Gastroesophageal sphincter (tissue), 4 donors: ENCODE results near the gene TATDN3. TPM values are rescaled to one million over a fixed set of nuclear protein-coding genes. Genes with fewer than 3 reads are reported as not detected.
"Not testable (repeated sequence)": the region's sequence is repeated elsewhere in the genome, so short reads cannot be mapped to it uniquely, and the experiment has no call there.

Experiments
- ATAC-seq: fragments of 150-250 bp; one replicate; pipeline ENCODE4 v1.9.1; 2016; ENCODE audit warnings: mild to moderate bottlenecking, moderate library complexity
- H3K27ac ChIP-seq, 4 donors: fragments of 200-600 bp; sonication (generic) in 3 of 4; 1 replicate in 3 of 4; 2 replicates in 1 of 4; pipeline ENCODE4 v1.5.1; 2016 to 2019
- H3K27me3 ChIP-seq: fragments of 200-600 bp; sonication (generic); one replicate; pipeline ENCODE4 v1.5.1; 2019
- H3K36me3 ChIP-seq, 2 donors: fragments of 200-600 bp; sonication (generic); one replicate each; pipeline ENCODE4 v1.5.1; 2019; ENCODE audit warnings: control low read depth in 1 of 2
- H3K4me1 ChIP-seq, 3 donors: fragments of 200-600 bp; sonication (generic); 1 replicate in 2 of 3; 2 replicates in 1 of 3; pipeline ENCODE4 v1.5.1; 2016 to 2019; ENCODE audit warnings: control low read depth in 2 of 3
- H3K4me3 ChIP-seq, 2 donors: fragments of 200-600 bp; sonication (generic); one replicate each; pipeline ENCODE4 v1.5.1; 2019; ENCODE audit warnings: mild to moderate bottlenecking in 1 of 2, moderate library complexity in 1 of 2
- H3K9me3 ChIP-seq, 3 donors: fragments of 200-600 bp; sonication (generic); one replicate each; pipeline ENCODE4 v1.5.1; 2017 to 2019; ENCODE audit warnings: control low read depth in 2 of 3
- EP300 ChIP-seq: sonication (generic); formaldehyde crosslinking; IDR thresholded peaks from one replicate; pipeline ENCODE4 v1.6.1; 2017; ENCODE audit warnings: antibody characterized with exemption, mild to moderate bottlenecking
- POLR2A ChIP-seq, 2 donors: fragments of 450-650 bp; IDR thresholded peaks; one replicate each; pipeline ENCODE4 v1.6.1; 2017; ENCODE audit warnings: antibody characterized with exemption in 2 of 2, mild to moderate bottlenecking in 2 of 2, moderate library complexity in 1 of 2
- POLR2AphosphoS5 ChIP-seq: sonication (generic); formaldehyde crosslinking; IDR thresholded peaks from one replicate; pipeline ENCODE4 v1.6.1; 2017; ENCODE audit warnings: antibody characterized with exemption
- WGBS, 2 donors: methylation state at CpG; one replicate each; pipeline ENCODE4 v1.1.5; 2018; ENCODE audit warnings: low coverage in 1 of 2; 5-methylcytosine and 5-hydroxymethylcytosine counted together
- total RNA-seq, 4 donors: library from RNA; depleted of rRNA; stranded (reverse); fragments of >200 nt; gene quantifications; one replicate each; pipeline ENCODE4 v1.1.0, GENCODE V29; 2016
- TF ChIP-seq, protein P1 (sequence below), 4 experiments: fragments of 200-600 bp in 2 of 4; fragments of 450-650 bp in 2 of 4; sonication (generic) in 1 of 4; IDR thresholded peaks; one replicate each; pipeline ENCODE4 v1.5.1; 2017 to 2019; ENCODE audit warnings: antibody characterized with exemption in 4 of 4, mild to moderate bottlenecking in 2 of 4, moderate library complexity in 2 of 4

TATDN3 gene
- total RNA-seq, 4 donors from 2014 or later = 7.9 to 23.0 (median 9.9) TPM

DNA sequence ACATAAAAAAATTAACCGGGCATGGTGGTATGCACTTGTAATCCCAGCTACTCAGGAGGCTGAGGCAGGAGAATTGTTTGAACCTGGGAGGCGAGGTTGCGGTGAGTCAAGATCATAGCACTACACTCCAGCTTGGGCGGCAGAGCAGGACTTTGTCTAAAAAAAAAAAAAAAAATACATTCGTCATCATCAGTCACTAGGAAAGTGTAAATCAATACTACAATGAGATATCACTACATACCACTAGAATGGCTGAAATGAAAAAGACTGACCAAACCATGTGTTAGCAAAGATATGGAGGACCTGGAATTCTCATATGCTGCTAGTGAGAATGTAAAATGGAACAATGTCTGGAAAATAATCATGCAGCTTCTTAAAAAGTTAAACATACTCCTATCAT is 46.5 kb downstream of the TATDN3 start:
- Histone ChIP-seq H3K27me3 (no peaks in the 10 kb centered on the region), H3K4me1 (no peaks in the 10 kb centered on the region), H3K9me3 (no peaks in the 10 kb centered on the region), H3K4me3 (no peak overlapping the region), H3K36me3 (no peaks in the 10 kb centered on the region), H3K27ac (no peak overlapping the region)
- ATAC-seq = no peak
- 98 to 100% methylated on average over 1 to 4 of the region's 5 CpGs for WGBS, 2 donors
- TF ChIP-seq POLR2A (IDR thresholded peaks at IDR 0.05) (no peak), POLR2AphosphoS5 (no peak)
- TF ChIP-seq, protein P1, sequence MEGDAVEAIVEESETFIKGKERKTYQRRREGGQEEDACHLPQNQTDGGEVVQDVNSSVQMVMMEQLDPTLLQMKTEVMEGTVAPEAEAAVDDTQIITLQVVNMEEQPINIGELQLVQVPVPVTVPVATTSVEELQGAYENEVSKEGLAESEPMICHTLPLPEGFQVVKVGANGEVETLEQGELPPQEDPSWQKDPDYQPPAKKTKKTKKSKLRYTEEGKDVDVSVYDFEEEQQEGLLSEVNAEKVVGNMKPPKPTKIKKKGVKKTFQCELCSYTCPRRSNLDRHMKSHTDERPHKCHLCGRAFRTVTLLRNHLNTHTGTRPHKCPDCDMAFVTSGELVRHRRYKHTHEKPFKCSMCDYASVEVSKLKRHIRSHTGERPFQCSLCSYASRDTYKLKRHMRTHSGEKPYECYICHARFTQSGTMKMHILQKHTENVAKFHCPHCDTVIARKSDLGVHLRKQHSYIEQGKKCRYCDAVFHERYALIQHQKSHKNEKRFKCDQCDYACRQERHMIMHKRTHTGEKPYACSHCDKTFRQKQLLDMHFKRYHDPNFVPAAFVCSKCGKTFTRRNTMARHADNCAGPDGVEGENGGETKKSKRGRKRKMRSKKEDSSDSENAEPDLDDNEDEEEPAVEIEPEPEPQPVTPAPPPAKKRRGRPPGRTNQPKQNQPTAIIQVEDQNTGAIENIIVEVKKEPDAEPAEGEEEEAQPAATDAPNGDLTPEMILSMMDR (IDR thresholded peaks at IDR 0.05) = no peak

GRCh38 chr1:212844521-212844920 is 52.8 kb downstream of the TATDN3 start:
- H3K27ac ChIP-seq, H3K36me3 ChIP-seq, H3K9me3 ChIP-seq, H3K27me3 ChIP-seq, H3K4me1 ChIP-seq, H3K4me3 ChIP-seq, ATAC-seq: not testable (repeated sequence)
- WGBS, 2 donors = 77 to 95% methylated on average over 2 to 3 of the region's 3 CpGs

DNA sequence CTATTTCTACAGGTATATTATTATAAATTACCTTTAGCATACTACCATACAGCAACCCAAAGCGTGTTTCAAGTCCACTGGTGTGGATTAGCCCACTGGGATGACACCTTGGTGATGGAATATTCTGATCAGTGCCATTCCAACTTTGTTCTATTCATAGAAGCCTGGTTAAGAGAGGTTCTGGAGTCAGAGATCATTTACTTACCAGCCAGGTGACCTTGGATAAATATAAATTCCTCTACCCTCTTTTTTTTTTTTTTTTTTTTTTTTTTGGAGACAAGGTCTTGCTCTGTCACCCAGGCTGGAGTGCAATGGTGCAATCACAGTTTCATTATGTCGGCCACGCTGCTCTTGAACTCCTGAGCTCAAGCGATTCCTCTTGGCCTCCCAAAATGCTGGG is 55.9 kb downstream of the TATDN3 start, which contains the start of gene SPATA45:
TSS of gene SPATA45 (minus strand) at position 101 of the 400 bp plus-strand sequence. CDS start 11,500 bp downstream, outside the sequence.
- H3K4me3 ChIP-seq = no peak within 1 kb of the TSS
- no peaks in the 10 kb centered on the region for H3K27me3 ChIP-seq
- H3K36me3 ChIP-seq = no peaks in the 10 kb centered on the region
- peaks cover 0 to 5% (median 0%) of the 10 kb centered on the region in 3 donors for H3K9me3 ChIP-seq
- no peaks in the 10 kb centered on the region for H3K4me1 ChIP-seq
- H3K27ac ChIP-seq = no peak within 1 kb of the TSS
- TF ChIP-seq EP300 (no peak), POLR2AphosphoS5 (no peak), POLR2A (IDR thresholded peaks at IDR 0.05) (no peak)
- TF ChIP-seq, protein P1 (IDR thresholded peaks at IDR 0.05) = no peak
- WGBS, 2 donors = 96 to 97% methylated on average over 3 to 4 of the region's 4 CpGs
- ATAC-seq = no peak

DNA sequence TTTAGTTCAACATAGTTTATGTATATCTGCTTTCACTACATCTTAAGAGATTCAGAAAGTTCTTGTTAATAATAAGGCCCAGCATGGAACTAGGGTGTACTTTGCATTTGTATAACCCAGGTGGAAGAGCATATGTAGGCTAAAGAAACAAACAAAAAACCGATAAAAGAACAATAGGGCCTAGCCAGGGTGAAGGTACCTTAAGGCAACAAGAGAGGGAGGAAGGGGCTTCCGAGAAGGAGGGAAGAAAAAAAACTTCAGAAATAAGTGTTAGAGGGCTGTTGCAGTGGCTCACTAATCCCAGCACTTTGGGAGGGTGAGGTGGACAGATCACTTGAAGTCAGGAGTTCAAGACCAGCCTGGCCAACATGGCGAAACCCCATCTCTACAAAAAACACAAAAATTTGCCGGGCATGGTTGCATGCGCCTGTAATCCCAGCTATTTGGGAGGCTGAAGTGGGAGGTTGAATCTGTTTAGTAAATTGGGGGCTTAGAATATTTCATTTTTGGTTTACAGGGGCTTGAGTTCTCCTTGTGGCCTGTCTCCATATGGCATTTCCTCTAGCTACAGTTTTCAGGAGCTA is 60.5 kb downstream of the TATDN3 start:
- H3K9me3 ChIP-seq = no peaks in the 10 kb centered on the region
- WGBS, 2 donors = 80 to 86% methylated on average over 4 to 5 of the region's 5 CpGs
- no peak for ATAC-seq
- no peak overlapping the region for H3K27ac ChIP-seq
- no peaks in the 10 kb centered on the region for H3K27me3 ChIP-seq
- no peak for TF ChIP-seq POLR2A (IDR thresholded peaks at IDR 0.05)
- TF ChIP-seq, protein P1 (IDR thresholded peaks at IDR 0.05) = no peak
- no peak for TF ChIP-seq POLR2AphosphoS5
- TF ChIP-seq EP300 = no peak
- peaks cover 0 to 7% (median 0%) of the 10 kb centered on the region in 3 donors for H3K4me1 ChIP-seq
- no peaks in the 10 kb centered on the region for H3K36me3 ChIP-seq
- H3K4me3 ChIP-seq = no peak overlapping the region

DNA sequence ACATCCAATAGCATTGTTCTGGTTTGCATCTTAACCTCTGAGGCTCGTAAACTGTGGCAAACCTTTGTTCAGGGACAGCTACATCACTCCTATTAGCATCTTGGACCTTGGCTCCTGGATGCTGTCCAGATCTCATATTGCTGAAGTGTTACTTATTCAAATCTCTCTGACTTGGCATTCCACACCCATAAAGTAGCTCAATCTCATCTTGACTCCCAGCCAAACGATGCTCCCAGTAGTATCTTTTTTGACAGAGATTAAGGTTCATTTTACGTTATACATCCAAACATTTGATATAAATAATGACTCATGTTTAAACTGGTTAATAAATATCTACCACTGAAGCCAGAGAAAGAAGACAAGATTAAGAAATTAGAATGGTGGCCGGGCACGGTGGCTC is 62.0 kb downstream of the TATDN3 start:
- no peaks in the 10 kb centered on the region for H3K36me3 ChIP-seq
- H3K9me3 ChIP-seq = no peaks in the 10 kb centered on the region
- no peak for ATAC-seq
- H3K27ac ChIP-seq = no peak overlapping the region
- TF ChIP-seq POLR2AphosphoS5 (no peak), EP300 (no peak), POLR2A (IDR thresholded peaks at IDR 0.05) (no peak)
- TF ChIP-seq, protein P1 (IDR thresholded peaks at IDR 0.05) = no peak
- peaks cover 0 to 12% (median 0%) of the 10 kb centered on the region in 3 donors for H3K4me1 ChIP-seq
- no peaks in the 10 kb centered on the region for H3K27me3 ChIP-seq
- no peak overlapping the region for H3K4me3 ChIP-seq
- WGBS, 2 donors = 86 to 89% methylated on average over 4 to 5 of the region's 5 CpGs
